Common myeloid progenitor, CD34-positive (primary cell): Measurements from ENCODE around the gene CCN6.

Experiments used
- CTCF ChIA-PET: fragments of 350-600 bp; sonication (Branson Sonifier 250); formaldehyde crosslinking; loops from one replicate; lab custom pipeline; 2021; ENCODE audit warnings: antibody characterized with exemption; lab: Charles Lee
- POLR2A ChIA-PET: fragments of 350-600 bp; sonication (Branson Sonifier 250); formaldehyde crosslinking; loops from one replicate; lab custom pipeline; 2021; ENCODE audit warnings: antibody characterized with exemption; lab: Charles Lee
- DNase-seq, 3 donors: peaks; one replicate each; pipeline versions ENCODE4 v3.0.0 to v3.0.0-alpha.2; 2013
- H3K27ac ChIP-seq, 2 experiments: 1 replicate in 1 of 2; 2 replicates in 1 of 2; pipeline ENCODE4 v1.7.0; 2013; ENCODE audit warnings: inconsistent platforms in 2 of 2, low read length in 2 of 2, mild to moderate bottlenecking in 2 of 2, low read depth in 1 of 2, moderate library complexity in 1 of 2; ENCODE audit not compliant: severe bottlenecking in 2 of 2, insufficient read depth in 1 of 2, poor library complexity in 1 of 2
- H3K27me3 ChIP-seq, 5 experiments: replicated peaks in 2 of 5; 1 replicate in 3 of 5; 2 replicates in 2 of 5; pipeline versions ENCODE4 v1.6.1 to v1.7.0; 2013; ENCODE audit warnings: low read length in 4 of 5, mild to moderate bottlenecking in 2 of 5, moderate library complexity in 2 of 5, inconsistent platforms in 1 of 5; ENCODE audit not compliant: insufficient read depth in 5 of 5, control insufficient read depth in 4 of 5
- H3K36me3 ChIP-seq, 4 experiments: 1 replicate in 2 of 4; 2 replicates in 2 of 4; pipeline versions ENCODE4 v1.6.1 to v1.7.0; 2013; ENCODE audit warnings: low read length in 3 of 4, control low read depth in 1 of 4, mild to moderate bottlenecking in 1 of 4; ENCODE audit not compliant: control insufficient read depth in 4 of 4, insufficient read depth in 4 of 4
- H3K4me1 ChIP-seq, 4 experiments: 1 replicate in 3 of 4; 2 replicates in 1 of 4; pipeline versions ENCODE4 v1.6.1 to v1.7.1; 2013; ENCODE audit warnings: low read length in 3 of 4, mild to moderate bottlenecking in 3 of 4, control low read depth in 1 of 4, inconsistent platforms in 1 of 4, moderate library complexity in 1 of 4; ENCODE audit not compliant: control insufficient read depth in 4 of 4, insufficient read depth in 4 of 4; ENCODE audit errors: control extremely low read depth in 1 of 4
- H3K4me3 ChIP-seq, 7 experiments: 1 replicate in 4 of 7; 2 replicates in 3 of 7; pipeline versions ENCODE4 v1.5.1 to v1.7.0; 2013; ENCODE audit warnings: mild to moderate bottlenecking in 7 of 7, low read length in 6 of 7, moderate library complexity in 6 of 7, inconsistent platforms in 2 of 7, low read depth in 2 of 7, control low read depth in 1 of 7; ENCODE audit not compliant: insufficient read depth in 4 of 7, control insufficient read depth in 1 of 7; ENCODE audit errors: extremely low read depth in 1 of 7
- H3K9me3 ChIP-seq, 5 experiments: 1 replicate in 4 of 5; 2 replicates in 1 of 5; pipeline versions ENCODE4 v1.6.1 to v1.7.1; 2013; ENCODE audit warnings: low read length in 4 of 5, mild to moderate bottlenecking in 2 of 5, inconsistent platforms in 1 of 5, low read depth in 1 of 5, moderate library complexity in 1 of 5; ENCODE audit not compliant: control insufficient read depth in 4 of 5, insufficient read depth in 2 of 5; ENCODE audit errors: control extremely low read depth in 1 of 5
- WGBS: methylation state at CpG from one replicate; pipeline ENCODE4 v1.1.5; 2013; ENCODE audit not compliant: insufficient coverage; 5-methylcytosine and 5-hydroxymethylcytosine counted together

The CCN6 gene

DNA sequence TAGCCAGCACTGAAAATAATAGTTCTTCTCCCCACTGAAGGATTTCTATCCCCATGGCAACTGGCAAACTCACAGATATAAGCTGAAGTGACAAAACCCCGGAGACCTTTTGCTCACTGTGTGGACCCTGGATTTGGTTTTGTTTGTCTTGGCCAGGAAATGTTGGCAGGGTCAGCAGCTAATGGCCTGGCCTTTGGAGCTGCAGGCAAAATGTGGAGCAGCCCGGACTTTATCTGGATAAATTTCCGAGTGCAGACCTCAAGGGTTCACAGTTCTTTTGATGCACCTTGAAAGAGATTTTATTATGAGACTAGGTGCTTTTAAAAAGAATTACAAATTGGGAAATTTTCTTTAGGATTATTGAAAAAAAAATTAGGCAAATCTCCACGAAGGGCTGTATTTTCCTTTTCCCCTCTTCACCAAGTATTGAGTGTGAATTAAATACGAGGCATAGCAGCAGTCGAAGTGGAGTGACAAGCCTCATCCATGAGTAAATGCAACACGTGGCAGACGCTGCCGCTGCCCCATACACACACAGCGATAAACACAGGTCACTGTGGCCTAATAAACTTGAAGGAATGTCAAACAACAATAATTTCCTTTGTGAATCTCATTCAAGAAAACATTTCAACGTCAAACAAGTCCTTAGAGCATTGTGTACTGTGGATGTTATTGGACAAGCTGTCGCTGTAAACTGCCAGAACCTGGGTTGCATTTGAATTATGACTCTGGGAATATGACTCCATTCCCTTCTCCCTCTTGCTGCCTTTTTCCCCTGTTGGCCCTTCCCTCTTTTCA is 35.1 kb upstream of the CCN6 start:
- ChIA-PET CTCF (interaction anchor here (0.8 to 5.1 kb wide), 5 partner anchors 9 to 309 kb away, joined by 3 to 34 read pairs (median 8); no protein-coding TSS in a partner anchor), POLR2A (no interaction called here)
- WGBS, result 93% methylated on average over 8 of the region's 12 CpGs
- DNase-seq, result no peak
- H3K27me3 ChIP-seq, result no peaks in the 10 kb centered on the region
- H3K36me3 ChIP-seq, result no peaks in the 10 kb centered on the region
- no peak overlapping the region for H3K27ac ChIP-seq
- peaks cover 0 to 3% (median 0%) of the 10 kb centered on the region in 5 experiments for H3K9me3 ChIP-seq
- no peak overlapping the region for H3K4me3 ChIP-seq
- H3K4me1 ChIP-seq, result no peaks in the 10 kb centered on the region

DNA sequence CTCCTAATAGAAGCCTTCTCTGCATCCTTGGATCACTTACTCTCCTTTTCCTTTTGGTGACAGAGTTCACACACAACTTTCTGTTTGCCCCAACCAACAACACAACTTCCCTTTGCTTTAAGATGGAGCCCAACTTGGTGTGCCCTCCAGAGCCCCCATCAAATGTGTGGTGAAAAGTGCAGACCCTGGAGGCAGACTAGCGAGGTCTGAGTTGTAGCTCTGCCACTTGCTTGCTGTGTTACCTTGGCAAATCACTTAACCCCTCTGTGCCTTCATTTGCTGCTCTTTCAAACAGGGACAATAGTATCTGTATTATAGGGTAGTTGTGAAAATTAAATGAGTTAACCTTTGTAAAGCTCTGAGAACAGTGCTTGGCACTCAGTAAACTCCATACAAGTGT is 34.3 kb upstream of the CCN6 start:
- no peak for DNase-seq
- peaks cover 0 to 5% (median 0%) of the 10 kb centered on the region in 5 experiments for H3K9me3 ChIP-seq
- H3K36me3 ChIP-seq, result no peaks in the 10 kb centered on the region
- WGBS, result 33% methylated on average over 1 of the region's 1 CpG
- no peaks in the 10 kb centered on the region for H3K27me3 ChIP-seq
- no peak overlapping the region for H3K27ac ChIP-seq
- H3K4me3 ChIP-seq, result no peak overlapping the region
- H3K4me1 ChIP-seq, result no peaks in the 10 kb centered on the region
- POLR2A ChIA-PET, result interaction anchor here (0.7 kb wide), 1 partner anchor 1205 kb away, joined by 3 read pairs; no protein-coding TSS in a partner anchor
- CTCF ChIA-PET, result interaction anchor here (5.1 kb wide), 1 partner anchor 8 kb away, joined by 34 read pairs; no protein-coding TSS in a partner anchor

DNA sequence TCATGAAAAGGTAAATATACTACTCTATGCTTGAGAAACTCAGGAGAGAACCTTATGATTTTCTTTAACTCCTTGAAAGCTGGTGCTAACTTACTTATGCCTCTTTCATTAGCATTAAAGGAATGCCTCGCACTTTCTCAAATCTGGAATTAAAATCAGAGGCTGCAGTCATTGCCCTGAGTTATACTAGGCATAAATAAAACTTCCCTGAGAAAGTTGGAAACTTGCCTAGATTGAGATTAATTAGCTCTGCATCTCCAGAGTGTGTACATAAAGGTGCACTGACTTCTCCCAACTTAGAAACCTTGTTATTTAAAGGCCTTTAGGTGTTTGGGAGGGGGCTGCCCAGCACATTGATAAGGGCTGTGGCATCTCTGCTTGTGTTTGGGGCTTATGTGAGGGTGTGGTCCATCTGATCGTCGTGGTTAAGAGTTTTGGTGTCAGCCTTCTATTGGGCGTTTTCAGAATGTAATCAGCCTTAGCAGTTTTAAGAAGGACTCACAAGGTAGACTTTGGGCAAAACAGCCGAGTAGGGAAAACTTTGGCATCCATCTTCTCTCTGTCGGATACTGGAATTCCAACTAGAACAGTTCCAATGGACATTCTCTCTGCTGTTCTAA is 32.1 kb upstream of the CCN6 start:
- DNase-seq, result no peak
- CTCF ChIA-PET, result interaction anchor here (1.2 kb wide), 1 partner anchor 48 kb away, joined by 3 read pairs; no protein-coding TSS in a partner anchor
- Histone ChIP-seq H3K36me3 (no peaks in the 10 kb centered on the region), H3K4me1 (no peaks in the 10 kb centered on the region), H3K27ac (no peak overlapping the region), H3K9me3 (peaks cover 0 to 5% (median 0%) of the 10 kb centered on the region in 5 experiments), H3K27me3 (no peaks in the 10 kb centered on the region), H3K4me3 (no peak overlapping the region)
- POLR2A ChIA-PET, result no interaction called here
- WGBS, result 85% methylated on average over 5 of the region's 6 CpGs

DNA sequence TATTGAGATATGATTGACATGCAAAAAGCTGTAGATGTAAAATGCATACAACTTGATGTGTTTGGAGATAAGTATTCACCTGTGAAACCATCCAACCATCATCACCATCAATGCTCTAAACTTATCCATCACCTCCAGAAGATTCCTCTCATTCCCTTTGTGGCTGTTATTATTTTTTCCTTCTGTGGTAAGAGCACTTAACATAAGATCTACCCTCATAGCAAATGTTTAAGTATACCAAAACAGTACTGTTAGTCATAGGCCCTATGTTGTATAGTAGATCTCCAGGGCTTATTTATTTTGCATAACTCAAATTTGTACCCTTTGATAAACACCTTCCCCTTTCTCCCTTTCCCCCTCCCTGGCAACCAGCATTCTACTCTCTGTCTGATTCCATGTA is 31.2 kb upstream of the CCN6 start:
- no peak for DNase-seq
- Histone ChIP-seq H3K36me3 (no peaks in the 10 kb centered on the region), H3K27ac (no peak overlapping the region), H3K9me3 (peaks cover 0 to 5% (median 0%) of the 10 kb centered on the region in 5 experiments), H3K27me3 (no peaks in the 10 kb centered on the region), H3K4me3 (no peak overlapping the region), H3K4me1 (peaks cover 0 to 6% (median under 1%) of the 10 kb centered on the region in 4 experiments)
- POLR2A ChIA-PET, result no interaction called here
- CTCF ChIA-PET, result no interaction called here

GRCh38 chr6:112024464-112024863 is 29.4 kb upstream of the CCN6 start:
- Histone ChIP-seq H3K27ac (no peak overlapping the region), H3K4me3 (no peak overlapping the region), H3K4me1 (peaks cover 7 to 18% (median 8%) of the 10 kb centered on the region in 4 experiments), H3K27me3 (no peaks in the 10 kb centered on the region), H3K9me3 (peaks cover 0 to 5% (median 0%) of the 10 kb centered on the region in 5 experiments), H3K36me3 (no peaks in the 10 kb centered on the region)
- POLR2A ChIA-PET, result interaction anchor here (0.6 kb wide), 1 partner anchor 169 kb away, joined by 3 read pairs; no protein-coding TSS in a partner anchor
- no peak for DNase-seq
- CTCF ChIA-PET, result interaction anchor here (0.6 to 1.1 kb wide), 2 partner anchors 12 to 1069 kb away, joined by 3 read pairs; no protein-coding TSS in a partner anchor
- WGBS, result 100% methylated on average over 4 of the region's 4 CpGs

GRCh38 chr6:112026933-112027332 is 27.0 kb upstream of the CCN6 start:
- H3K36me3 ChIP-seq, result no peaks in the 10 kb centered on the region
- H3K27ac ChIP-seq, result no peak overlapping the region
- ChIA-PET CTCF (interaction anchor here (1.1 to 4.7 kb wide), 7 partner anchors 9 to 318 kb away, joined by 3 to 34 read pairs (median 9); no protein-coding TSS in a partner anchor), POLR2A (no interaction called here)
- peaks cover 0 to 5% (median 0%) of the 10 kb centered on the region in 5 experiments for H3K9me3 ChIP-seq
- H3K4me1 ChIP-seq, result peaks cover 7 to 18% (median 8%) of the 10 kb centered on the region in 4 experiments
- H3K27me3 ChIP-seq, result no peaks in the 10 kb centered on the region
- no peak for DNase-seq
- H3K4me3 ChIP-seq, result no peak overlapping the region
- 98% methylated on average over 4 of the region's 4 CpGs for WGBS
